DMS53 (cell line): ENCODE results near the gene TSPEAR.

Experiments used
- DNase-seq: peaks from one replicate; lab custom pipeline; 2025; lab: John Stamatoyannopoulos, UW

TSPEAR gene

GRCh38 chr21:44547656-44548331 is 163.6 kb downstream of the TSPEAR start:
- DNase-seq, result no peak

DNA sequence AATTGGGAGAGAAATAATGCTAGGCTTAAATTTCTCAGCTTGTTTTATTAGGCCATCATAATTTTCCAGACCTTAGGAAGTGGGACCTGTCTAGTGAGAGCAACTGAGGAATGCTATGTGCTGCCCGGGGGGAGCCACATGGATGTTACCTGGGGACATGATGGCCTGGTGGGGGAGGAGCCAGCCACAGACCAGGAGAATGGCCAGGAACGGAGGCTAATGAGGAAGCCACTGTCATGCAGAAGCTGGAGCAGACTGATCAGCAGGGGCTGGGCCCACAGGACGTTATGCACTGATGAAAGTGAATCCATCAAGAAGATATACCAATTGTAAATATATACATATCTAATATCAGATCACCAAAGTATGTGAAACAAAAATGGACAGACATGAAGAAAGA is 166.8 kb downstream of the TSPEAR start:
- no peak for DNase-seq

DNA sequence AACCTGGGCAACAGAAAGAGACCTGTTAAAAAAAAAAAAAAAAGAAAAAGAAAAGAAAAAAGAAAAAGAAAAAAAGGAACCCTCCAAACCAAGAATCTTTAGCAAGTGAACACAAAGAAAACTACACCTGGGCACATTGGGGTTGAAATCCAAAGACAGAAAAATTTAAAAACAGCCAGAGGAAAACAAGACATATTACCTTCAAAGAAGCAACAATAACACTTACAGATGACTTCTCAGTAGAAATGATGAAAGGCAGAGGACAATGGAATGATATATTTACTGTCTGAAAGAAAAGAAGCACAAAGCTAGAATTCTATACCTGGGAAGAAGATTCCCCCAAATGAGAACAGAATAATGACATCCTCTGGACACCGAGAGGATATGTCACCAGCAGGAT is 168.7 kb downstream of the TSPEAR start:
- DNase-seq, result no peak

DNA sequence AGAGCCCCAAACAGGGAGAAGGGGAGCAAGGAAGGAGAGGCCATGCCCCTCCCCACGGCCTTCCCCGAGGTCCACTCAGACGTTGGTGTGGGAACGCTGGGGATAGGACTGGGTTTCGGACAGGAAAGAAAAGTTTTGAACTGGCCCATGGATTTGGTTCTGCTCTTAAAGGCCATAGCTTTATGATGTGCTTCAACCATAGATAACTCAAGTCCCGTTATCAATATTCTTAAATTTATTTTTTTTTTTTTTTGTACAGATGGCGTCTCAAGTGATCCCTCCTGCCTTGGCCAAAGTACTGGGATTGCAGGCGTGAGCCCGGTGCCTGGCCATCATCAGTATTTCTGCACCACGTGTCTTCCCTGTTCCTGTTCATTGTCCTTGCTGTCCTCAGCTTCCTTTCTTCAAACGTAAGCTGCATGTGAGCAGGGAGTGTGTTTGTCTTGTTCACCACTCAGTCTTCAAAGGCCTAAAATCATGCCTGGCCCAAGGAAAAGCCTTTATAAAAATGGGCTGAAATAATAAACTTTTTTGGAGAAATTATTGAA is 170.6 kb downstream of the TSPEAR start:
- no peak for DNase-seq

DNA sequence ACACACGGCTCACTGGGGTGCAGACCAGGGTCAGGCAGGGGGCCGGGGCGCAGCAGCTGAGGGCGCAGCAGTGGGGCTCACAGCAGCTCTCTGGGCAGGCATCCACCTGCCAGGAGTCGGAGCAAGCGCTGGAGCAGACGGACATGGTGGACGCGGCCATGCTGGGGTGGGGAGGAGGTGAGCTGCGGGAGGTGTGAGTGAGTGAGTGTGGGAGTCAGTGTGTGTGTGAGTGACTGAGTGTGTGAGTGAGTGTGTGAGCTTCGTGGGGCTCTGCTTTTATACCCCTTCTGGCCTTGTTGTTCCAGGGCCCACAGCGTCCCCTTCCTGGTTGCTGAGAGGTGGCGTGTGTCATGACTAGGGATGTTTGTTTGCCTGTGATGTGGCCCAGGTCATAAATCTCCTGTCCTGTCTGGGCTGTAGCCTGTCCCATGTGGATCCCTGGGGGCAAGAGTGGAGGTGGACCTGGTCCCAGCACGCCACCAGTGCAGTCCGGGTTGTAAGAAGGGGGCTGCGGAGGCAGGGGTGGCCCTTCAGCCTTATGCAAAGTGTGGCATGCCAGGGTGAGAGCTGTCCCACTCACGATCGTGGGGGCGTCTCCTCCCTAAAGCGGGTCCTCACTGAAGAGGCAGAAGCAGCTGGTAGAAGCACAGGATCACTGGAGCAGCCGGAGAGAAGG is 171.2 kb downstream of the TSPEAR start, which contains the start of gene KRTAP10-1:
TSS of gene KRTAP10-1 (minus strand) at position 205 of the 676 bp plus-strand sequence. CDS start at position 160, 45 bp downstream.
- DNase-seq, result no peak

DNA sequence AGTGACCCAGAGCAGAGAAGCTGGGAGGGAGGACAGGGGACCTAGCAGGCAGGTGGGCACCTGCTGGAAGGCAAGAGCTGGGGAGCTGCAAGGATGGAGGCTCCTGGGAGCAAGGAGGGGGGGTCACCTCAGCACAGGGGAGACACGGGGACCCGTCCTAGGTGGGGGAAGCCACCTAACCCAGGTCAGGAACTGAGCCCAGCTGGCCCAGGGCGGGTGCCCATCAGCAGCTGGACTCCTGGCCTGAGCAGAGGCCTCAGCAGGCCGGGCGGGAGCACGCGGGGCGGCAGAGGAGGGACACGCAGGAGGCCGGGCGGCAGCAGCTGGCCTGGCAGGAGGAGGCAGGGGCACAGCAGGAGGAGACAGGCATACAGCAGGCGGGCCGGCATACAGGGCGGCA is 172.3 kb downstream of the TSPEAR start:
- no peak for DNase-seq

- DNase-seq, result no peak
Measured at GRCh38 chr21:44537930-44538911, 173.2 kb downstream of the TSPEAR start.

- DNase-seq, result no peak
Measured at GRCh38 chr21:44535963-44536362, 175.4 kb downstream of the TSPEAR start.

DNA sequence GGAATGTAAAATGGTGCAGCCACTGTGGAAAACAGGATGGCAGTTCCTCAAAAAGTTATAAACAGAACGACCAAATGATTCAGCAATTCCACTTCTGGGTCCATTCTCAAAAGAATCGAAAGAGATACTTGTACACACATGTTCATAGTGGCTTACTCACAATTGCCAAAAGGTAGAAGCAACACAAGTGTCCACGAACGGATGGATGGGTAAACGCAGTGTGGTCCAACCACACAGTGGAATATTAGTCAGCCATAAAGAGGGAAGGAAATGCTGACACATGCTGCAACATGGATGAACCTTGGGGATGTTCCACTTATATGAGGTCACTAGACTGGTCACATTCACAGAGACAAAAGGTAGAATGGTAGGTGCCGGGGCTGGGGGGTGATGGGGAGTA is 176.7 kb downstream of the TSPEAR start:
- DNase-seq, result no peak

- DNase-seq, result peak; percentile 15
Measured at GRCh38 chr21:44533891-44534627, 177.3 kb downstream of the TSPEAR start.

- no peak for DNase-seq
Measured at GRCh38 chr21:44533121-44533890, 178.1 kb downstream of the TSPEAR start.

GRCh38 chr21:44532712-44533111 is 178.7 kb downstream of the TSPEAR start:
- no peak for DNase-seq

DNA sequence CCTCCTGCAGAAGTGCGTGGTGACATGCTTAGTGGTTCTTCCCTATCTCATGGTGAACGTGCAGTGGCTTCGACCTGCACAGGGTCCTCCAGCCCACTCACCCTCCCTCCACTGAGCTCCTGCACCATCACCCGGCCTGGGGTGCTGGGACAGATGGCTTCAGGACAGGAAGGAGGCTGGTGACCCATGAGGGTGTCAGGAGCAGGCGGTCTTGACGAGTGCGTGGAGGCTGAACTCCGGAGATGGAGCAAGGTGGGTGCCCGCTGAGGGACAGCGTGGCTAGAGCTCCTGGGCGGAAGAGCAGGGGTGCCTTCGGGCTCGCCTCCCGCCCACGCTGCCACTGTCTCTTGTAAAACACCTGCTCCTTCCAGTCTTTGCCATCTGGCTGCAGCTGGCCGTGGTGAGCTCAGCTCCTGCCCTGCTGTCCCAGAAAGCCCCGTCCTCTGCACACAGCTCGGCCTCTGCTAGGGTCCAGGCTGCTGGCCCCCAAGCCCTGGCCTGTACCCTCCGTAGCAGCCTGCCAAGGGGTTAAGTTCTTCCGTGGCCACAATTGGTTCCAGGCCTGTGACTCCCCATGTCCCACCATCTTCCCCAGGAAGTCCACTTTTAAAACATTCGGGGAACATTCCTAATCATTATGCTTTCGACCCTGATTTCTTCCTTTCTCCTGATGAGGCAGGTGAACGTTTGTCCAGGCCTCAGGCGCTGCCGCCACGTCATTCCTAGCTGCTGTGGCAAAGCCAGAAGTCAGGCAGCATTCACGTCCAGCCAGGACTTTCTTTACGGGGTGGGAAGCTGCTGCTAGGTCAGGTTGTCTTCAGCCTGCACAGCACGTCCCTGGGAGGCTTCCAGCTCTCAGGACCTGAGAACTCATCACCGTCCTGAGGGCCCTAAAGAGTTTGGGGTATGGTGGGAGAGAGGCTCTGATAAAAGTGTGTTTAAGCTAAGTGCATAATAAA is 179.5 kb downstream of the TSPEAR start:
- DNase-seq, result peak; percentile 43

DNA sequence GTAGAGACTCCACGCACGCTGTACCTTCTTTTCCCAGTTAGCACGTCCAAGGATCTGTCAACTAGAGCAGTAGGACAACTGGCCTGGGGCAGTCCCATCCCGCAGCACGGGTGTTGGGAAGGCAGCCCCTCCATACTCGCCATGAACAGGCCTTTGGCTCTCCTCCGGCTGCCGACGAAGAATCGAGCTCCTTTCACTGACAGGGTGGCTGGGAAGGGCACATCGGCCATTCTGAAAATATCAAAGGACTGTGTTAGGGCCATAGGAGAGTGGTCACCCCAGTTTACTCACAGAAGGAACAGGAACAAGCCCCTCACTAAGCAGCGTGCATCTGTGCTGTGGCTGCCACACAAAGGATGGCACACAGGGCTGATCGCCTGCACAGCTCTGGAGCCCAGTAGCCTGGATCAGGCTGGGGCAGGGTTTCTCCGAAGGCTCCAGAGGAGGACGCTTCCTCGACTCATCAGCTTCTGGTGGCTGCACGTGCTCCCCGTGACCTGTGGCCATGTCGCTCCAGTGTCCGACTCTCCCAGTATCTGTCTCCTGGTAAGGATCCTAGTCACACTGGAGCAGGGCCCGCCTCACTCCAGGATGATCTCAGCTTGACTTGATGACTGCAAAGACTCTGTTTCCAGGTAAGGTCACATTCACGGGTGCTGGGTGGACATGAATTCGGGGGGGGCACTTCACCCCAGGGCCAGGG is 180.3 kb downstream of the TSPEAR start:
- DNase-seq, result no peak

DNA sequence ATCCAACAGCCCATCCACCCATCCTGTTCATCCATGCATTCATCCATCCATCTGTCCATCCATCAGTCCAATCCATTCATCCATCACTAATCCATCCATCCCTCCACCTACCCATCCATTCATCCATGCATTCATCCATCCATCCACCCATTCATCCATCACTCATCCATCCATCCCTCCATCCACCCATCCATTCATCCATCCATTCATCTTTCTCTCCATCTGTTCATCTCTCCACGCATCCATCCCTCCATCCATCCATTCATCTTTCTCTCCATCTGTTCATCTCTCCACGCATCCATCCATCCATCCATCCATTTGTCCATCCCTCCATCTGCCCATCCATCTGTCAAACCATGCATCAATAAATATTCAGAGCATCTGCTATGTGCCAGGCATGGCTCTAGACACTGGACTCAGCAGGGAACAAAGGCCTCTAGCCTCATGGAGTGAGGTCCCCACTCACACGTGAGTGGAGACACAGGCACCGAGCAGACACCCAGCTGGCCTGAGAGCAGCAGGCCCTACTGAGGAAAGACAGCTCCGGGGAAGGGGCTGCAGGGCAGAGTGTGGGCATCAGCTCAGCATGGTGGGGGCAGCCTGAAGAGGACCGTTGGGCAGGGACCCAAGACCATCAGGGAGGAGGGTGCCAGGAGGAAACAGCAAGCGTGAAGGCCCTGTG is 181.0 kb downstream of the TSPEAR start:
- no peak for DNase-seq

DNA sequence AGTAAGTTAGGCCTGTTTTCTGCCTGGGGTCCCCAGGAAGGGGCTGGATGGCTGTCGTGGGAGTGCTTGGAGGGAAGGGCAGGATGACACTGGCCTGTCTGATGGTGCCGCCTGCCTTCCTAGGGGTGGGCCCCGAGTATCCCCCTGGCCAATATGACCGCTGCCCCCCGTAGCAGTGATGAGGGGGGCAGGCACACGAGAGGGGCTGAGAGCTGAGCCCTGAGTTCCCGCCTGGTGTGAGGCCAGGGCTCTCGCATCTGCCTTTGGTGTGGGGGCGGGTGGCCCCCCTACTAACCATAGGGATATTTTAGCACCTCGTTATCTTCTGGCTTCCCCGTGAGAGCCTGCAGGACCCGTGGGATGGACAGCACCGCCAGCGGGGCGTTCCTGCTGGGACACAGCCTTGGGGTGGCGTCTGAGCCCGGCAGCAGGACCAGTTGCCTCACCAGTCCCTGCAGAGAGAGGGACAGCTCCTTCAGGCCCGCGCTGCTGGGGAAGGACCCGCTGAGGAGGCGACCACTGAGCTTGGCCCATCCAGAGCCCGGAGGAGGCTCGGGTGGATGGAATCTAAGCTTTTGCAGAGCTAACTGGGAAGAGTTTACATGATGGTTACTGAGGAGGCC is 181.8 kb downstream of the TSPEAR start:
- DNase-seq, result no peak

- no peak for DNase-seq
Measured at GRCh38 chr21:44529011-44529421, 182.4 kb downstream of the TSPEAR start.

DNA sequence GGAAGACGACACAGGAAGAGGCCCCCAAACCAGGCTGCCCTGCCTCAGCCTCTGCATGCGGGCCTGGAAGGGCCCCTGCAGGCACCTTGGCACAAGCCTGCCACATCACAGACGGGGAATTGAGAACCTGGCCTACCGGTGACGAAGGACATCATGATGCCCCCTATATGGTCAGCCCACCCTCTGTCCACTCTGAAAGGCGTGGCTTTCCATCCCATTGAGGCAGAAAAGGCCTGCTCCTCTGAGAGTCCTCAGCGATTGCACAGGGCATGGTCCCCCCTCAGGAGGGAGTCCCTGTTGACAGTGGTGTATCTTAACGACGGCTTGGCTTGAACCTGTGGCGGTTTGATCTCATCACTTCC is 182.8 kb downstream of the TSPEAR start:
- no peak for DNase-seq
